ENCODE data around the gene C22orf23. TPM values are rescaled to one million over a fixed set of nuclear protein-coding genes. Genes with fewer than 3 reads are reported as not detected.

Gene C22orf23
- total RNA-seq, 1 donor from 2014 or later, result 0.54 TPM

GRCh38 chr22:37991731-37992442 is 38.5 kb upstream of the C22orf23 start:
- Mint-ChIP-seq H3K9me3 (ENCODE audit: unreplicated experiment) (no peaks in the 10 kb centered on the region), H3K27me3 (ENCODE audit: unreplicated experiment) (peaks cover 6% of the 10 kb centered on the region)
- TF ChIP-seq, protein P1, sequence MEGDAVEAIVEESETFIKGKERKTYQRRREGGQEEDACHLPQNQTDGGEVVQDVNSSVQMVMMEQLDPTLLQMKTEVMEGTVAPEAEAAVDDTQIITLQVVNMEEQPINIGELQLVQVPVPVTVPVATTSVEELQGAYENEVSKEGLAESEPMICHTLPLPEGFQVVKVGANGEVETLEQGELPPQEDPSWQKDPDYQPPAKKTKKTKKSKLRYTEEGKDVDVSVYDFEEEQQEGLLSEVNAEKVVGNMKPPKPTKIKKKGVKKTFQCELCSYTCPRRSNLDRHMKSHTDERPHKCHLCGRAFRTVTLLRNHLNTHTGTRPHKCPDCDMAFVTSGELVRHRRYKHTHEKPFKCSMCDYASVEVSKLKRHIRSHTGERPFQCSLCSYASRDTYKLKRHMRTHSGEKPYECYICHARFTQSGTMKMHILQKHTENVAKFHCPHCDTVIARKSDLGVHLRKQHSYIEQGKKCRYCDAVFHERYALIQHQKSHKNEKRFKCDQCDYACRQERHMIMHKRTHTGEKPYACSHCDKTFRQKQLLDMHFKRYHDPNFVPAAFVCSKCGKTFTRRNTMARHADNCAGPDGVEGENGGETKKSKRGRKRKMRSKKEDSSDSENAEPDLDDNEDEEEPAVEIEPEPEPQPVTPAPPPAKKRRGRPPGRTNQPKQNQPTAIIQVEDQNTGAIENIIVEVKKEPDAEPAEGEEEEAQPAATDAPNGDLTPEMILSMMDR (IDR thresholded peaks at IDR 0.05; ENCODE audit: unreplicated experiment), result no peak

DNA sequence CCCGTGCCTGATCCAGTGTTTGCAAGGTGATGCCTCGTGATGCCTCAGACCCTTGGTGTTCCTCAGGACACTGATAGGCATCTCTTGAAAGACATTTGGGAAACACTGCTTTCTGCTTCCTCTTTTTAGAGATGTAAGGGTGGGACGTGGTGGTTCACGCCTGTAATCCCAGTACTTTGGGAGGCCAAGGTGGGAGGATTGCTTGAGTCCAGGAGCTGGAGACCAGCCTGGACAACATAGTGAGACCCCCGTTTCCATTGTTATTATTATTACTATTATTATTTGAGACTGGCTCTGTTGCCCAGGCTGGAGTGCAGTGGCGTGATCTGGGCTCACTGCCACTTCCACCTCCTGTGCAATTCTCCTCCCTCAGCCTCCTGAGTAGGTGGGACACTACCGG is 37.5 kb upstream of the C22orf23 start:
- Mint-ChIP-seq H3K27ac (ENCODE audit: unreplicated experiment) (no peak overlapping the region), H3K4me3 (ENCODE audit: unreplicated experiment) (no peak overlapping the region), H3K9me3 (ENCODE audit: unreplicated experiment) (no peaks in the 10 kb centered on the region), H3K27me3 (ENCODE audit: unreplicated experiment) (peaks cover 6% of the 10 kb centered on the region), H3K4me1 (ENCODE audit: unreplicated experiment) (no peaks in the 10 kb centered on the region), H3K36me3 (ENCODE audit: low read depth, unreplicated experiment) (no peaks in the 10 kb centered on the region)
- DNase-seq (ENCODE audit: low spot score), result no peak
- TF ChIP-seq, protein P1 (IDR thresholded peaks at IDR 0.05; ENCODE audit: unreplicated experiment), result no peak

More at GRCh38 chr22:37991731-37992442, 38.5 kb upstream of the C22orf23 start:
- Mint-ChIP-seq H3K4me1 (ENCODE audit: unreplicated experiment) (no peaks in the 10 kb centered on the region), H3K27ac (ENCODE audit: unreplicated experiment) (no peak overlapping the region), H3K4me3 (ENCODE audit: unreplicated experiment) (no peak overlapping the region), H3K36me3 (ENCODE audit: low read depth, unreplicated experiment) (no peaks in the 10 kb centered on the region)
- DNase-seq (ENCODE audit: low spot score), result no peak

GRCh38 chr22:37990301-37990700 is 36.9 kb upstream of the C22orf23 start:
- H3K9me3 Mint-ChIP-seq (ENCODE audit: unreplicated experiment), result no peaks in the 10 kb centered on the region
- no peaks in the 10 kb centered on the region for H3K36me3 Mint-ChIP-seq (ENCODE audit: low read depth, unreplicated experiment)
- TF ChIP-seq, protein P1 (IDR thresholded peaks at IDR 0.05; ENCODE audit: unreplicated experiment), result no peak
- H3K27ac Mint-ChIP-seq (ENCODE audit: unreplicated experiment), result no peak overlapping the region
- no peaks in the 10 kb centered on the region for H3K4me1 Mint-ChIP-seq (ENCODE audit: unreplicated experiment)
- H3K27me3 Mint-ChIP-seq (ENCODE audit: unreplicated experiment), result peaks cover 6% of the 10 kb centered on the region
- no peak overlapping the region for H3K4me3 Mint-ChIP-seq (ENCODE audit: unreplicated experiment)
- DNase-seq (ENCODE audit: low spot score), result no peak

DNA sequence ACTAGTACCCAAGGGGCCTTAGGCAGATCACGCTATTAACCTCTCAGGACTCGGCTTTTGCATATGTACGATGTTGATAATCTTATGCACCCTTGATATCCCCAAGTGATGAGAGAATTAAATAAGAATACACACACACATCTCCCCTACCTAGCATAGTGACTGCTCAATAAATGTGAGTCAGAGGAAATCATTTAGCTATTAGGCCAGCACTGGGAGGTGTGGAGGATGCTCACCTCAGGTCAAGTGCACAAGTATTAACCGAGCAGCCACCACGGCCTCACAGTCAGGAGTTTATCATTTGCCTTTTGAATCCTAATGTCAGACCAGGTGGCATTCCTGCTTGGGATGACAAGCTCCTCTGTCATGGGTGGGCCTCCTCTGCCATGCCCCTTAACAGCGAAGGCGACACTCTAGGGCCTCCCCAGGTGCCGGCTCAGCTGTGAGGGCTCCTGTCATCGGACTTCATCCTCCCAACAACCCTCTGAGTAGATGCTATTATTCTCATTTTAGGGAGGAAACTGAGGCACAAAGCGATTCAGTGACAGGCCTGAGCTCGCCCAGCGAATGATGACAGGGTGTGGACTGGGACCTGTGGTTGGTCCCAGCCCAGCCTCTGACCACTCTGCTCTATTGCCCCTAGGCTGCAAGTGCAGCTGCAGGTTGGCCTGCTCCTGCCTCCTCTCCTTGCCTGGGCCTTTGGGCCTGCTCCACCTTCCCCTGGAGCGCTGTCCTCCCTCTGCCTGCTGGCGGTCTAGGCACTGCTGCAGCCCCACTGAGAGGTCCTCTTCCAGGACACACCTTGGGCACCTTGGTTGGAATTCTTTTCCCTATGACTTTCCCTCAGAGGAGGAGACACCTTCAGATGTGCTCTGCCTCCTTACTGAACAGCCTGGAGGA is 36.0 kb upstream of the C22orf23 start:
- peaks cover 7% of the 10 kb centered on the region for H3K27me3 Mint-ChIP-seq (ENCODE audit: unreplicated experiment)
- H3K4me1 Mint-ChIP-seq (ENCODE audit: unreplicated experiment), result no peaks in the 10 kb centered on the region
- no peaks in the 10 kb centered on the region for H3K36me3 Mint-ChIP-seq (ENCODE audit: low read depth, unreplicated experiment)
- H3K4me3 Mint-ChIP-seq (ENCODE audit: unreplicated experiment), result no peak overlapping the region
- H3K27ac Mint-ChIP-seq (ENCODE audit: unreplicated experiment), result no peak overlapping the region
- DNase-seq (ENCODE audit: low spot score), result no peak
- TF ChIP-seq, protein P1 (IDR thresholded peaks at IDR 0.05; ENCODE audit: unreplicated experiment), result no peak
- no peaks in the 10 kb centered on the region for H3K9me3 Mint-ChIP-seq (ENCODE audit: unreplicated experiment)
